ENCODE results near the gene GPR148.

The GPR148 gene

DNA sequence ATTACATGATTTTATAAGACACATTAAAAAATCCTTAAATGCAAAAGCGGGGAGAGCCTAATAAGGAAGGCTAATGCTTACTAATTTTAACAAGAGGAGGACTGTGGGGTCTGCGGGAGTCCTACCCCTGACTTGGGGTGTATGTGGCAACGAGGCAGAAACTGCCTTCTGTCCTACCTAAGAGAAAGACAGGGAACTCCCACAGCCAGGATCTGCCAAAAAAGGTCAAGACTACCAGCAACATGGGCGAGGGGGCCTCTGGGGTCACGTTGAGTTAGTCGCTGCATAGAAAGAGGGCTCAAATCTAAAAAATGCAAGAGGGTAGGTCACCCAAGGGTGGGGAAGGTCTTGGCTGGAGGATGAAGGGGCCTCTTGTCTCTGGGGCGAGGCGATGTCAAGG, 25.9 kb downstream of the GPR148 start:
- no peak for DNase-seq

DNA sequence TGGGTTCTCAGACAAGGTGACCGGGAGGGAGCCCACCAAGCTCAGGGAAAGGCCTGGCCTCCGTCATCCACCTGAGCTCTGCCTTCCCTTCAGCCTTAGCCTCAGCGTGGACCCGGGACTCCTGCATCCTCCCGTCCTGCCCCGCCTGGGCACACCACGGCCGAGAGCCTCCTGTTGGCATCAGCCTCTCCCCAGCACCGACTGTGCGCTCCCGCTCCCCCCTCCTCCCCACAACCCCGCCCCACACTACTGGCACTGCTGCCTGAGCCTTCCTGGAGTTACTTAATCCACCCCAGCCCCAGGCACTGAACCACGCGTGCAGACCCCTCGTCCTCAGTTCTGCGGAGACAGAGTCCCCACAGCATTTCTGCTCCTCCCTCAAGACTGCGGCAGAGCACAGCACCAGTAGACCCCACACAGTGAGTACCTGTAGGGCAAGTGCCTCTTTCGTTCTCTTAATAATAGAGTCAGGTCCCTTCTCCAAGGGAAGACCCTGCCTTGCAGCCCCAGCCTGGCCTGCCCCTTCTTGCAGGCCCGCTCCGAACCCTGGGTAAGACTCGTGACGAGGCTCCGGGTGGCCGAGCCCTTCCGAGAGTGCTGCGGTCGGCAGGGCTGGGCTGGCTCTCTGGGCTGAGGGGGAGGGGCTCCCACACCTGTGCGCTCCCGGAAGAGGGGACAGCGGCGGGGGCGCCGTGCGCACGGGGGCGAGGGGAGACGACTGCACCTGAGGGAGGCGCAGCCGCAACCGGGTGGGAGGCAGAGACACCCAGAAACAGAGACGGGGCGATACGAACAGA, 26.6 kb downstream of the GPR148 start, which contains the start of gene AMER3:
Gene AMER3, plus strand, starts transcription at position 285 of the 797 bp plus-strand sequence. CDS start 6,533 bp downstream, outside the sequence.
- no peak for DNase-seq

DNA sequence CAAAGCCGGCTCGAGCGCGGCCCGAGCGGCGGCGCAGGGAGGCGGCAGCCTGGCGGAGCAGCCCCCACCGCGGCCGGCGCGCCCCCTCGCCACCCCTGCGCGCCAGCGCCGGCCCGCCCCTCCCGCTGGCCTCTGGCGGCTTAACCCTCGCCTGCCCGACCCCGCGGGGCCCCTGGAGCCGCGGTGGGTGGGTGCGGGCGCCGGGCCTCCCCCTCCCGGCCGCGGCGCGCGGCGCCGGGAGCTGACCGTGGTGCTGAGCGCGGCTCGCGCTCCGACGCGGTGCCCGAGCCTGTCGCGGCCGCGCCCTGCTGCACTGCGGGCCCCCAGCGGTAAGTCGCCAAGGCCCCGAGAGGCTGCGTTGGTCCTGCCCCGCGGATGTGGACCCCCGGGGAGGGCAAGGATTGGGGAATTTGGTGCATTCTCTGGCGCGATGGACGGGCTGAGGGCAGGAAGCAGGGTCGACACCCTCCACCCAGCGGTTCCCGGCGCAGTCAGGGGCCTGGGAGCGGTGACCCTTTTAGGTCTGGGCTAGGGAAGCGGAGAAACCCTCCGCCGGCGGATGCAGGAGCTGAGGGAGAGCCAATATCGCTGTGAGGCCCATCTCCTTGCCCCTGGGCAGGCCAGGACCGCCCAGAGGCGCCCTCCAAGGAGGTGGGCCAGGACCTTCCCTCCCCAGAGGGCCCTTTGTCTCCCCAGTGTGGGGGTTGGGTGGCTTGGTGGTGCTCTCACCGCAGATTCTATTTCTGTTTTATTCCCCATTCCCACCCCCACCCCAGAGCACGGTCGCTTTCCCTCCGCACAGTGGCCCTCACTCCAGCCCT, 27.4 kb downstream of the GPR148 start:
- DNase-seq, result no peak

- DNase-seq, result no peak
These were observed 28.2 kb downstream of the GPR148 start for GRCh38 chr2:130756874-130757668.

- no peak for DNase-seq
These were observed 31.3 kb downstream of the GPR148 start for GRCh38 chr2:130759906-130760753.

DNA sequence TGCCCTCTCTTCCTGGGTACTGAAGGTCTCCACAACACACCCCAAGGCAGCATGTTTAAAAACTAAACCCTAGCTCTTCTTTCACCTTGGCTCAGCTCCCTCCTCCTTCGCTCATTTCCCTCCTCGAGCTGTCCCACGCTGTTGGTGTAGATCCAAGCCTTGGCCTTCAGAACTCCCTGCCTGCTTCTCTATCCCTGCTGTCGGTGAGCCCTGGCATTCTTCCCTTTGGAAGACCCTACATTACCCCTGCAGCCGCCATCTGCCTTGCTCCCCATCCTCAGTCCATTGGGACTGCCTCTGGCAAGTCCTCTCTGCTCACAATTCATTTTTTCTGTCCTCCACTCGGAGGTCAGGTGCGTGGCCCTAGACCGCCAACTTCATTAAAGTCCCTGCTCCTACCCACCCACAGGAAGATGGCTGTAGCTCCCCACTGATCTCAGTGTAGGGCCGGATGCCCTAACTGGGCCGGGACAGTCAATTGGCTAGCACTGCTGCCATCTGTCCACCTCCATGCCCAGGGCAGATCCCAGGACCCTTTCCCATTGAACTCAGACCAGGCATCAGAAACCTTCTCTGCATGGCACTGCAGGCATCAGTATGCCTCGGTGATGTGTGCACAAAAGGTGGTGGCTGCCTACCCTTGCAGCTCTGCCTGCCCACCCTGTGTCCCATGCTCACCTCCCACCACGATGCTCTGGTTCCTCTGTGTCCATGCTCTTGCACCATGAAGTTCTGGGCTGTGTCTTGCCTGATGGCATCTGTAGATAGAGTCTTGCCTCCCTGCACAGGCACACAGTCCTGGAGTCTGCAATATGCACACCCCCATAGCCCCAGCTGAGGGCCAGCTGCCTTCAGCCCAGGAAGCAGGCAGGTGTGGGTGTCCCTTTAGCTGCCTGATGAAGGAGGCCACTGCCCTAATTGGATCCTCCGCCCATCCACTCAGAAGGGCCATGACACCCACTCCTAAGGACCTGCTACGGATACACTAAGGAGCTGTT, 32.2 kb downstream of the GPR148 start:
- DNase-seq, result no peak

DNA sequence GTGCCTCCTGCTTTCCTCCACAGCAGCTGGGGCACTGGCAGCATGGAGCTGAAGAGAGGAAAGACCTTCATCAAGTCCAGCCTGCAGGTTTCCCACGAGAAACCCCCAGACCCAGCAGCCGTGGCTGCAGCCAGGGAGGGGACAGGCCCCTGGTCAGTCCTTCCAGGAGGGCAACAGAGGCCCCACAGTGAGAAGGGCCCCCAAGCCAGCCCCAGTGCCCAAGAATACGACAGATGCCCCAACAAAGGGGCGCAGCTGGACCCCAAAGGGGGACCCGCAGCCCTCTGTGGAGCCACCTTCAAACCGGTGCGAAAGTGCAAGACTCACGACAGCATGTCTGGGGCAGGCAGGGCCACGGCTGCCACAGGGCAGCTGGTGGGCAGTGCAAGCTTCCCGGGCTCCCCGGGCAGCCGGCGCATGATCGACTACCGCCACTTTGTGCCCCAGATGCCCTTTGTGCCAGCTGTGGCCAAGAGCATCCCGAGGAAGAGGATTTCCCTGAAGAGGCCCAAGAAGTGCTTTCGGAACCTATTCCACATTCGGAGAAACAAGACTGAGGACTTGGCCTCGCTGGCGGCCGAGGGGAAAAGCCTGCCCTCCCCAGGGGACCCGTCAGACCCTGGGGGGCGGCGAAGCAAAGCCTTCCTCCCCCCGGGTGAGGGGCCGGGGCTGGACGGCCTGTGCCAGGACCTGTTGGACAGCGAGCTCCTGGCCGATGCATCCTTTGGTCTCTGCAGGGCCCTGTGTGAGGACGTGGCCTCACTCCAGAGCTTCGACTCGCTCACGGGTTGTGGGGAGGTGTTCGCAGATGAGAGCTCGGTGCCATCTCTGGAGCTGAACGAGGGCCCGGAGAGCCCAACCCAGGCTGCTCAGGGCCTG, 33.4 kb downstream of the GPR148 start:
- no peak for DNase-seq

DNA sequence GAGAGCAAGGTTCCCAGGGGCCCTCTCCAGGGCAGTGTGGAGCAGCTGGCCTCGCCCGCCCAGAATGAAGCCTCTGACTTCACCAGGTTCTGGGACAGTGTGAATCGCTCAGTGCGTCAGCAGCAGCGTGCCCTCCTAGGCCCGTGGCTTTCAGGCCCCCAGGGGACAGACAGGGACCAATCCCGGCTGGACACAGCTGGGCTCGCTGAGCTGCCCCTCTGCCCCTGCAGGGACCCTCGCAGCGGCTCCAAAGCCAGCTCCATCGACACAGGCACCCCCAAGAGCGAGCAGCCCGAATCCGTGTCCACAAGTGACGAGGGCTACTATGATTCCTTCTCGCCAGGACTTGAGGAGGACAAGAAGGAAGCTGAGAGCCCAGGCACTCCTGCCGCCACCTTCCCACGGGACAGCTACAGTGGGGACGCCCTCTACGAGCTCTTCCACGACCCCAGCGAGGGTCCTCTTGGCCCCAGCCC, 34.1 kb downstream of the GPR148 start:
- DNase-seq, result no peak

DNA sequence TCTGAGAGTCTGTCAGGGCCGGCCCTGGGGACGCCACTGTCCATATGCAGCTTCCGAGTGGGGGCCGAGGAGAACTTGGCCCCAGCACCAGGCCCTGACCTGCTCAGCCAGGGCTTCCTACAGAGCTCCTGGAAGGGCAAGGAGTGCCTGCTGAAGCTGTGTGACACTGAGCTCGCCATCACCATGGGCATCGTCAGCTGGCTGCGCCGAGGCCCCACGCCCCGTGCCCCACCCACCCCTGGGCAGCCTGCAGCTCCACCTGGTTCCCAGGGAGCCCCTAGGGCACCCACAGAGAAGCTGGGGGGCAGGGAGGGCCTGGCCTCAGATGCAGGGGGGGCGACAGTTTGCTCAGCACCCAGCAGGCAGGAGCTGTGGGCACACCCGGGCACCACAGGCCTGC, 34.5 kb downstream of the GPR148 start:
- no peak for DNase-seq

DNA sequence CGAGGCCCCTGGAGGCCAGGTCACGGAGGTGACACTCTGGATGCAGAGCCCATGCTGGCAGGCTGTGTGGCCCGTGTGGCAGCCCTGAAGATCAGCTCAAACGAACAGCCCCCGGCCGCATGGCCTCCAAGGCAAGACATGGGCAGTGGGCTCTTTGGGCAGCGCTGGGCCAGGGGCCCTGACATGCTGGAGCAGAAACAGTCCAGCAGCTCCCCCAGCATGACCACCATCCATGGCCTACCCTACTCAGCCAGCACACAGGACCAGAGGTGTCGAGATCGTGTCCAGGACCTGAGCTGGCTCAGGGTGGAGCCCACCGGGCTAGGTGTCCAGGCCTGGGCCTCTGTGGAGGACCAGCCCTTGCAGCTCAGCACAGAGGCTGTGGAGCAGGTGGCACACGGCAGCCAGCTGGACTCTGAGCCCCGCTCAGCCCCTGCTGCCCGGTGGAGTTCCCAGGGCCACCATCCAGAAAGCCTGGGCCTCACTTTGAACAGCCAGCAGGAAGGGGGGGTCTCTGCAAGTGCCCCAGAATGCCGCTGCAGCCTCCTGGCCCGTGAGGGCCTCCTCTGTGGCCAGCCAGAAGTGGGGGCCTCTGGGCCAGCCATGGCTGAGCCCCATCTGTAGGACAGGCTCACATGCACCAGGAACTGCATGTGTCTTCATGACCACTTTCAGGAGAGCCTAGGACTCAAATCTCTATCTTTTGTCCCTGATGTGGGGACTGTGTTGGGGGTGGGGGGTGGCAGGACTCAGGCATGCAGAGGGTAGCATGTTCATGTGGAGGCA, 35.4 kb downstream of the GPR148 start:
- DNase-seq, result no peak

DNA sequence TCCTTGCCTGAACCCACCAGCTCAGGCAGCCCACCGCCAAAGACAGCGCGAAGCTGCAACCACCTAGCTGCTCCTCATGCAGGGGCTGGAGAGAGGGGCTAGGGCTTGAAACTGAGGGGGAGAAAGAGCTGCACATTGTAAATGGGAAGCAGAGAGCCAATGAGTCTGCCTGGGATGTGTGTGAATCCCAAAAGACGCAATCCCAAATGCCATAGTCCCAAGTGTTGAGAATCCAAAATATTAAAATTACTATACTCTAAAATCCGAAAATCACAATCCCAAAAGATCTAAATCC, 35.9 kb downstream of the GPR148 start:
- DNase-seq, result no peak

DNA sequence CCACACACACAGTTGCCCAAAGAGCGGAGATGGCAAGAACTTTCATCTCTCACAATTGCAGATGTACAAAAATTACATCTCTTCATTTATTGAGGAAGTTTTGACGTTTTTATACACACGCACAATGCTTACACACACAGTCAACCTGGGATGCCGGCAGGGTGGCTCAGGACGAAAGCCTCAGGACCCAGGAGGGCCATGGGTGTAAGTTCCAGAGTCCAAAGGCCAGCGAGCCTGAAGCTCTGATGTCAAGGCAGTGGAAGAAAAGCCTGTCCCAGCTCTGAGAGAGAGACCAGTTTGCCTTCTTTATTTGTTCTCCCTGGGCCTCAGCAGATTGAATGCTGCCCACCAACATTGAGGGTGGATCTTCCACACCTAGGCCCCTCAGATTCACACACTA, 36.6 kb downstream of the GPR148 start:
- no peak for DNase-seq

GRCh38 chr2:130766037-130766436, 37.2 kb downstream of the GPR148 start:
- no peak for DNase-seq

DNA sequence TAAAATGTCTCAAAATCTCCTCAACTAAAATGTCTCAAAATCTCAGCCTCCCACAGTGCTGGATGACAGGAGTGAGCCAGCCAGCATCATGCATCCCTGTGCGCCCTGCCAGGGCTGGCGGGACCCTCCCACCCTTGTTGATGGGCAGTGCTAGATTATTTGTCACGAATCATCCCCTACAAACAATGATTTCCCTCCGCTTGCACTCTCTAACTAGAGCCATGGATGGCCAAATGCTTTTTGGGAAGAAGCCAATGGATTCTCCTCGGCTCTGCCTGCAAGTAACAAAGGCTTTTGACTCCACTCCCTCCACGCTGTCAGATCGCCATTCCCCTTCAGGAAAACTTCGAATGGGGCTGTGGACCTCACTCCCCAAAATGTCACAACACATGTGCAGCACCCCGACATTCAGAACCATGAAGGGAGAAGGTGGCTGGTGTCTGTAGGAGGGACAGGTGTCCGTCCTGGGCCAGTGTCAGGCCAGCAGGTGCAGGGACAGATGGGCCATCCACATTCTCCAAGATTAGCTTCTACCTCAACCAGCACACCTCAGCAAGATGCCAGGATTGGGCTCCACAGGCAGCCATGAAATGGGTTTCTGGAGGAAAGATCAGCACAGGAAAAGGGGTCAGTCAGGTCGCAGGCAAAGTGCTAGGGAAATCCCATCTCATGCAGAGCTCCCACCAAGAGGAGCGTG, 38.0 kb downstream of the GPR148 start:
- no peak for DNase-seq

DNA sequence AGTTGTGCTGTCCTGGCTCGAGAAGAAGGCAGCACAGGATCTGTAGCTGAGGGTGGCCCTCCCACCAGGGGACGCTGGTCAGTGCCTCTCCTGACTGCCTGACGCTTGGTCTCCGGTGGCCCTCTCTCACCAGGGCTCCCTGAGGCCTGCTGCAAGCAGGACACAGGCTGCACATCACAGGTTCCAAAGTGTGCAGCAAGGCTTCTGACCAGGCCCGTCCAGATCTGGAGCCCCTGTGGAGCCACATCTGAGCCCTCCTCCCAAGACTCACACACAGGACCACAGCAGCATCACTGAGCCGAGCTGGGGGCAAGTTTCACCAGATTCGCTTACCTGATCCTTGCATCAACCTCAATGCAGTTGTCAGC, 38.5 kb downstream of the GPR148 start:
- DNase-seq, result no peak

DNA sequence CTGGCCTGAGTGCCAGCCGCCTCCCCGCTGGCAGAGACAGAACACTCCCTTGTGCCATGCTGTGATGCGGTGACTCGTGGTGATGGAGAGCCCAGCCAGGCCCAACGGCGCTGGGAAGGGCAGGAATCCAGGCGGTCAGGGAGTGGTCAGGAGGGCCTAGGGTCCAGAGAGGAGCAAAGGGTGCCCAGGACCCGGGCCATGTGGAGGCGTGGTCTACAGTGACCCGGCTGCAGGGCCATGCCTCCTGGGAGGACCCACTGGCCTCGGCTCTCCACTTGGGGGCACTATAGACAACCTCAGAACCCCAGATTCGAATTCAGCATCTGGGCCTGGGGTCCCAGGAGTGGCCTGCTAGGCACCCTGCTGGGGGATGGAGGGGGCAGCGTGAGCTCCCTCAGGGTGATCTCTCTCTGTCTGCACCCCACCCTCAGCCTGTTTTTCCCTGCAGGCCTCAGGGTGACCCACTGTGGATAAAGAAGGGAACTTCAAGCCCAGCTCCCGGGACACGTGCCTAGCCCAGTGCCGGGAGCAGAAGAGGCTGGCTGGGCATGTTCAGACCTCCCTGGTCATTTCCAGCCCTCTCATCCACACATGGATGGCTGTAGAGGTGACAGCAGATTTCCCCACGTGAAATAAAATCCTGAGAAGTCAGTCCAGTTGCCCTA, 39.5 kb downstream of the GPR148 start:
- no peak for DNase-seq

- no peak for DNase-seq
These were observed 40.6 kb downstream of the GPR148 start for GRCh38 chr2:130769343-130769907.

- no peak for DNase-seq
These were observed 47.7 kb downstream of the GPR148 start for GRCh38 chr2:130776550-130776949.

Measured in NCI-H1417 treated with DMSO at 0.1 percent for 48 hours (cell line).